Hepatocyte (in vitro differentiated cells): Measurements from ENCODE around the gene DHCR24.

Source experiments
- CTCF ChIP-seq: fragments of 200-600 bp; sonication (generic); IDR thresholded peaks from 2 replicates; pipeline ENCODE4 v1.5.1; 2016; ENCODE audit warnings: antibody characterized with exemption, mild to moderate bottlenecking; ENCODE audit not compliant: poor library complexity
- EZH2phosphoT487 ChIP-seq: fragments of 200-600 bp; sonication (generic); IDR thresholded peaks from one replicate; pipeline ENCODE4 v1.6.1; 2018; ENCODE audit warnings: antibody characterized with exemption, mild to moderate bottlenecking, low read depth, moderate library complexity; ENCODE audit not compliant: unreplicated experiment, severe bottlenecking

- TF ChIP-seq CTCF = no peak
- no peak for TF ChIP-seq EZH2phosphoT487
Observed at GRCh38 chr1:54866801-54867716, 19.9 kb downstream of the DHCR24 start.
